Ovary (tissue), 3 donors: Measurements from ENCODE around the gene RPS24.

Source experiments
- CTCF ChIP-seq, 3 donors: fragments of 450-650 bp in 2 of 3; fragments of 200-600 bp in 1 of 3; IDR thresholded peaks; one replicate each; pipeline versions ENCODE4 v1.5.1 to v1.8.0; 2016 to 2022; ENCODE audit warnings: antibody characterized with exemption in 3 of 3, mild to moderate bottlenecking in 1 of 3
- POLR2A ChIP-seq: fragments of 450-650 bp; IDR thresholded peaks from one replicate; pipeline ENCODE4 v1.6.1; 2017; ENCODE audit warnings: antibody characterized with exemption, mild to moderate bottlenecking, moderate library complexity
- donor health status: DM: no; HTN: no; CAD: no.

GRCh38 chr10:78013564-78013963 lies 20.1 kb upstream of the RPS24 start:
- no peak for TF ChIP-seq CTCF (IDR thresholded peaks at IDR 0.05)
- TF ChIP-seq POLR2A, result no peak
